Head of caudate nucleus (tissue), 42 donors: ENCODE data around the gene KDM4B.
A peak's percentile ranks its signal among the peaks of the same experiment; 100 is the strongest.

Source experiments
- DNase-seq, 42 donors: peaks; one replicate each; pipeline versions ENCODE4 v3.0.0 to v3.0.0-alpha.2; 2020 to 2021; ENCODE audit warnings: mixed read lengths in 7 of 42
- intact Hi-C: fragments of 100-400 bp; cut with DNase I; formaldehyde crosslinking; loops from one replicate; pipeline ENCODE4 v1.15.0; 2022

KDM4B gene

DNA sequence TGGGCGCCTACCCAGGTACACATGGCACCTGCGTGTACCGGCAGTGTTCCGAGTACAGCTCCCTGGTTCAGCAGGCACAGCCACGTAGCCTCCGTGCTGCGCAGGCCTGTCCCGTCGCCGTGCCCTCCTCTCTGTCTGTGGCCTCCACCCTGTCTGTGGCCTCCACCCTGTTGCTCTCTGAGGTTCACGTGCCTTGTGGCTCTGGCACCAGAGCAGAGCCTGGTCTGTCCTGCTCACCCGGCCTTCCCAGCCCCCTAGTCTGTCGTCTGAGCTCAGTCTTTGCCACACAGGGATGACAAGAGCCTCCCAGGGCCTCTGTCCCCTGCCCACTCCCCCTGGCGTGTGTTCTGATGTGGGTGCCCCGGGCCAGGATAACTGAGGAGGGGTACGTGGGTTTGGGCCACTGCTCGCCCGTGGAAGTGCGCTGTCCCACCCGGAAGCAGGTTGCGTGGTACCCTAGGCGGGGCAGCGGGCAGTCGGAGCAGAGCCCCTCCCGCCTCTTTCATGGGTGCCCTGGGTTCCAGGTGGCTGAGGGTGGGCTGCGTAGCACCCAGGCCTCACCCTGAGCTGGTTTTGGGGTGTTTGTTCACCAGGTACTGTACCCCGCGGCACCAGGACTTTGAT lies 71.7 kb downstream of the KDM4B start:
- intact Hi-C loops, result loop anchor here (10.0 kb wide), 1 partner anchor 544 kb away; no protein-coding TSS in a partner anchor
- DNase-seq, result no peak

GRCh38 chr19:5041168-5041912 lies 72.4 kb downstream of the KDM4B start:
- intact Hi-C loops, result loop anchor here (10.0 kb wide), 1 partner anchor 543 kb away; no protein-coding TSS in a partner anchor
- peak in 3 of 42 donors; percentile 34 to 61 (median 43) for DNase-seq

GRCh38 chr19:5041913-5042187 lies 72.9 kb downstream of the KDM4B start:
- no peak for DNase-seq
- intact Hi-C loops, result loop anchor here (10.0 kb wide), 1 partner anchor 543 kb away; no protein-coding TSS in a partner anchor

GRCh38 chr19:5042556-5042955 lies 73.6 kb downstream of the KDM4B start:
- DNase-seq, result no peak
- intact Hi-C loops, result loop anchor here (10.0 kb wide), 1 partner anchor 542 kb away; no protein-coding TSS in a partner anchor

DNA sequence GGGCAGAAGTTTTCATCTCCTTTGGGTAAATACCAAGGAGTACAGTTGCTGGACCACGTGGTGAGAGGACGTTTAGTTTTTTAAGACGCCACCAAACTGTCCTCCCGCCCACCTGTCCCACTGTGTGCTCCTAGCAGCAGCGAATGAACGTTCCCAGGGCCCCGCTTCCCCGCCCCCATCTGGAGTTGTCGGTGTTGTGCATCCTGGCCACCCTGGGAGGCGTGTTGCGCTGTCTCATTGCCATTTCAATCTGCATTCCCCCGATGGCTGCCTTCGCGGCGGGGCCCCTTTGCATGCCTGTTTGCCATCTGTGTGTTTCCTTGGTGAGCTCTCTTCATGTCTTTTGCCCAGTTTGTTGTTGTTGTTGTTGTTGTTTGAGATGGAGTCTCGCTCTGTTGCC lies 76.1 kb downstream of the KDM4B start:
- intact Hi-C loops, result loop anchor here (10.0 kb wide), 1 partner anchor 540 kb away; no protein-coding TSS in a partner anchor
- DNase-seq, result no peak

DNA sequence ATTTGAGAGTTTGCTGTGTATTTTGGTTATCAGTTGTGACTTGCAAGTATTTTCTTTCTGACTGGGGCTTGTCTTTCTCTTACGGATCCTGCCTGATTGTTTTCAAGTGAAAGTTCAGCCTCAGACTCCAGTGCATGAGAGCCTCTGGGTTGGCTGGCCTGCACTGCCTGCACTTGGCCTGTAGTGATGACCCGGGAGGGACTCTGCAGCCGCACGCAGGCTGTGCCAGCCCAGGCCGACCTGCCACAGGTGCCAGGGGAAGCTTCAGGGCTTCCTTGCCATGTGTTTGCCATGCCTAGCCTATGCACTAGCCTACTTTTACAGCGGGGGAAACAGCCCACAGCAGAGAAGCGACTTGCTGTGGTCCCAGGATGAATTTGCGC lies 77.0 kb downstream of the KDM4B start:
- no peak for DNase-seq
- intact Hi-C loops, result loop anchor here (10.0 kb wide), 1 partner anchor 539 kb away; no protein-coding TSS in a partner anchor

GRCh38 chr19:5046339-5047039 lies 77.6 kb downstream of the KDM4B start:
- no peak for DNase-seq
- intact Hi-C loops, result loop anchor here (10.0 kb wide), 1 partner anchor 538 kb away; no protein-coding TSS in a partner anchor

- intact Hi-C loops, result loop anchor here (10.0 kb wide), 1 partner anchor 537 kb away; no protein-coding TSS in a partner anchor
- DNase-seq, result no peak
Observed at GRCh38 chr19:5047251-5047935, 78.5 kb downstream of the KDM4B start.

- DNase-seq, result peak; percentile 61 to 92 (median 85)
Observed at GRCh38 chr19:5048091-5048726, 79.3 kb downstream of the KDM4B start.

GRCh38 chr19:5048727-5049553 lies 80.0 kb downstream of the KDM4B start:
- intact Hi-C loops, result loop anchor here (10.0 kb wide), 1 partner anchor 536 kb away; no protein-coding TSS in a partner anchor
- no peak for DNase-seq

More at GRCh38 chr19:5048091-5048726, 79.3 kb downstream of the KDM4B start:
- intact Hi-C loops, result loop anchor here (10.0 kb wide), 1 partner anchor 537 kb away; no protein-coding TSS in a partner anchor

DNA sequence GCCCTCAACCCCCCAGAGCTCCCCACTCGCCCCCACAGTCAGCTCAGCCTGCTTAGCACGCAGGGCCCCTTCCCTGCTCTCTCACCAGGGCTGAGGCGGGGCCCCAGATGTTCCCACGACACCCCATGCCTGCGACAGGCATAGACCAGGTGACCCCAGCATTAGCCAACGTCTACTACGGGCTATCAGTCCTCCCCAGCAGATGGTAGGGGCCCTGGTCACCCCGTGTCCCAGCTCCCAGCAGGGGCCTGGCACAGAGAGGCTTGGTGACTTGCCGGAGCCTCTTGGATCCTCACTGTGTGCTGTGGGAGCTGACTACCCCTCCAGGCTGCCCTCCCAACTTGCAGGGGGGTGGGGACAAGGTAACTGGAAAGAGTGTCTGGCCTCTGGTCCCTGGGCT lies 80.6 kb downstream of the KDM4B start:
- intact Hi-C loops, result loop anchor here (10.0 kb wide), 1 partner anchor 535 kb away; no protein-coding TSS in a partner anchor
- DNase-seq, result no peak

- DNase-seq, result no peak
- intact Hi-C loops, result no loop called here
Observed at GRCh38 chr19:5050067-5050656, 81.2 kb downstream of the KDM4B start.

- intact Hi-C loops, result no loop called here
- DNase-seq, result no peak
Observed at GRCh38 chr19:5050905-5051304, 82.0 kb downstream of the KDM4B start.

- DNase-seq, result no peak
Observed at GRCh38 chr19:5051619-5052018, 82.7 kb downstream of the KDM4B start.

GRCh38 chr19:5052515-5052914 lies 83.6 kb downstream of the KDM4B start:
- no peak for DNase-seq
- intact Hi-C loops, result no loop called here

More at GRCh38 chr19:5051619-5052018, 82.7 kb downstream of the KDM4B start:
- intact Hi-C loops, result no loop called here

DNA sequence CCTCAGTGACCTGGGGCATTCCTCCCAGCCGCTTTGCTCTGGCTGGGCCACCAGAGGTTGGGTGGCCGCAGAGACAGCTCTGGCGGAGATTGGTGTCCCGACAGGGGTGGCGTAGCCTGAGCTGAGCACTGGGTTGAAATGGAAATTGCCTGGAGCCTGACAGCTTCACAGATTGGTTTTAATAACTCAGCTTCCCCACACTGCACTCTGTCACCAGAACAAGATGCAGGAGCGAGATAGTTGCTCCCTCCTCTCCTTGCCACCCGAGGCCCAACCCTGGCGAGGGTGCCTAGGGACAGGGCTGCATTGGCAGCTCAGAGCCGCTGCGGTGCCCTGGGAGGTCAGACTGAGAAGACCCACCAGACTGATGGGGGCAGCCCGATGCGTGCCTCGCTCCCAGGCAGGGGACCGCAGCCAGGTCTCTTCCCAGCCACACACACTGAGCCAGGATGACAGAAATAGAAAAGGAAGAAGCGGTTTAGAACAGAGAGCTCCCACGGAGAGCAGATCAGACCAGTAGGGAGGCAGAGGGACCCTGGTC lies 84.1 kb downstream of the KDM4B start:
- no peak for DNase-seq
- intact Hi-C loops, result no loop called here

GRCh38 chr19:5053661-5054060 lies 84.7 kb downstream of the KDM4B start:
- intact Hi-C loops, result no loop called here
- DNase-seq, result no peak
